GM21515 (cell line): ENCODE measurements around the gene POLL.

ENCODE experiments used
- ATAC-seq: cut with Tn5 transposase; IDR thresholded peaks from one replicate; pipeline ENCODE4 v1.9.1; 2021; ENCODE audit not compliant: unreplicated experiment

Gene POLL

GRCh38 chr10:101575091-101575490, 13.0 kb downstream of the POLL start:
- ATAC-seq, result no peak

- no peak for ATAC-seq
These were observed 13.9 kb downstream of the POLL start for GRCh38 chr10:101573885-101574753.

- ATAC-seq, result no peak
These were observed 15.3 kb downstream of the POLL start for GRCh38 chr10:101572785-101573184.

GRCh38 chr10:101572126-101572525, 15.9 kb downstream of the POLL start:
- no peak for ATAC-seq

- no peak for ATAC-seq
These were observed 16.7 kb downstream of the POLL start for GRCh38 chr10:101571271-101571925.

GRCh38 chr10:101570428-101571270, 17.4 kb downstream of the POLL start:
- ATAC-seq, result no peak

- ATAC-seq, result peak; percentile 71
These were observed 18.2 kb downstream of the POLL start for GRCh38 chr10:101569622-101570427.

- no peak for ATAC-seq
These were observed 18.8 kb downstream of the POLL start for GRCh38 chr10:101569323-101569621.

GRCh38 chr10:101568054-101568745, 19.9 kb downstream of the POLL start:
- no peak for ATAC-seq

- ATAC-seq, result no peak
These were observed 20.7 kb downstream of the POLL start for GRCh38 chr10:101567165-101568006.

GRCh38 chr10:101566333-101567164, 21.5 kb downstream of the POLL start:
- no peak for ATAC-seq

GRCh38 chr10:101565936-101566332, 22.1 kb downstream of the POLL start:
- no peak for ATAC-seq

GRCh38 chr10:101565370-101565900, 22.6 kb downstream of the POLL start:
- ATAC-seq, result no peak

- ATAC-seq, result no peak
These were observed 23.5 kb downstream of the POLL start for GRCh38 chr10:101564490-101564991.

- ATAC-seq, result no peak
These were observed 24.5 kb downstream of the POLL start for GRCh38 chr10:101563497-101564040.

- ATAC-seq, result no peak
These were observed 25.1 kb downstream of the POLL start for GRCh38 chr10:101563007-101563406.

- no peak for ATAC-seq
These were observed 25.8 kb downstream of the POLL start for GRCh38 chr10:101562231-101562630.
